Loucy (cell line): ENCODE results near the gene SRBD1.

Experiments
- H2AFZ ChIP-seq: fragments of 200-600 bp; sonication (generic); 2 replicates; pipeline ENCODE4 v1.6.0; 2016; ENCODE audit warnings: antibody characterized with exemption, mild to moderate bottlenecking, low read length, moderate library complexity
- H3F3A ChIP-seq: fragments of 200-600 bp; 2 replicates; pipeline ENCODE4 v1.6.0; 2016; ENCODE audit warnings: antibody characterized with exemption, low read depth, mild to moderate bottlenecking
- H3K27me3 ChIP-seq: fragments of 200-600 bp; sonication (generic); 2 replicates; pipeline ENCODE4 v1.6.1; 2014; ENCODE audit warnings: low read length, mild to moderate bottlenecking; ENCODE audit not compliant: insufficient read depth, poor library complexity, severe bottlenecking
- H3K36me3 ChIP-seq: fragments of 200-600 bp; sonication (generic); 2 replicates; pipeline ENCODE4 v1.6.1; 2016; ENCODE audit warnings: low read length; ENCODE audit not compliant: insufficient read depth
- H3K4me1 ChIP-seq: fragments of 200-600 bp; sonication (generic); 2 replicates; pipeline ENCODE4 v1.5.1; 2014; ENCODE audit warnings: low read length, mild to moderate bottlenecking; ENCODE audit not compliant: insufficient read depth, poor library complexity, severe bottlenecking
- H3K4me2 ChIP-seq: fragments of 200-600 bp; sonication (generic); 2 replicates; pipeline ENCODE4 v1.6.0; 2014; ENCODE audit warnings: antibody characterized with exemption, low read length, low read depth, mild to moderate bottlenecking; ENCODE audit not compliant: poor library complexity, severe bottlenecking
- H3K4me3 ChIP-seq: fragments of 200-600 bp; sonication (generic); 2 replicates; pipeline ENCODE4 v1.5.1; 2014; ENCODE audit warnings: low read length, mild to moderate bottlenecking, mixed read lengths; ENCODE audit not compliant: poor library complexity, severe bottlenecking
- H3K79me2 ChIP-seq: fragments of 200-600 bp; sonication (generic); 2 replicates; pipeline ENCODE4 v1.6.1; 2014; ENCODE audit warnings: low read length; ENCODE audit not compliant: insufficient read depth
- H3K9ac ChIP-seq: fragments of 200-600 bp; sonication (generic); 2 replicates; pipeline ENCODE4 v1.6.0; 2014; ENCODE audit warnings: mild to moderate bottlenecking, low read depth, low read length, moderate library complexity; ENCODE audit not compliant: poor library complexity, severe bottlenecking
- H3K9me2 ChIP-seq: fragments of 200-600 bp; sonication (generic); replicated peaks from 2 replicates; pipeline ENCODE4 v1.6.1; 2016; ENCODE audit warnings: low read depth, low read length, mixed read lengths
- H3K9me3 ChIP-seq: fragments of 200-600 bp; sonication (generic); 2 replicates; pipeline ENCODE4 v1.6.1; 2014; ENCODE audit warnings: mild to moderate bottlenecking, antibody characterized with exemption, low read length, low read depth; ENCODE audit not compliant: insufficient read depth
- H4K20me1 ChIP-seq: fragments of 200-600 bp; sonication (generic); 2 replicates; pipeline ENCODE4 v1.6.0; 2014; ENCODE audit warnings: antibody characterized with exemption, low read length, mild to moderate bottlenecking; ENCODE audit not compliant: insufficient read depth, poor library complexity, severe bottlenecking
- EZH2phosphoT487 ChIP-seq: fragments of 200-600 bp; IDR thresholded peaks from 2 replicates; pipeline ENCODE4 v1.6.1; 2018; ENCODE audit warnings: antibody characterized with exemption, mild to moderate bottlenecking, moderate library complexity, borderline replicate concordance
- TF ChIP-seq, protein P1 (sequence below): fragments of 200-600 bp; sonication (generic); conservative IDR thresholded peaks from 2 replicates; pipeline ENCODE4 v1.5.1; 2014; ENCODE audit warnings: mild to moderate bottlenecking, antibody characterized with exemption, low read length

SRBD1 gene

DNA sequence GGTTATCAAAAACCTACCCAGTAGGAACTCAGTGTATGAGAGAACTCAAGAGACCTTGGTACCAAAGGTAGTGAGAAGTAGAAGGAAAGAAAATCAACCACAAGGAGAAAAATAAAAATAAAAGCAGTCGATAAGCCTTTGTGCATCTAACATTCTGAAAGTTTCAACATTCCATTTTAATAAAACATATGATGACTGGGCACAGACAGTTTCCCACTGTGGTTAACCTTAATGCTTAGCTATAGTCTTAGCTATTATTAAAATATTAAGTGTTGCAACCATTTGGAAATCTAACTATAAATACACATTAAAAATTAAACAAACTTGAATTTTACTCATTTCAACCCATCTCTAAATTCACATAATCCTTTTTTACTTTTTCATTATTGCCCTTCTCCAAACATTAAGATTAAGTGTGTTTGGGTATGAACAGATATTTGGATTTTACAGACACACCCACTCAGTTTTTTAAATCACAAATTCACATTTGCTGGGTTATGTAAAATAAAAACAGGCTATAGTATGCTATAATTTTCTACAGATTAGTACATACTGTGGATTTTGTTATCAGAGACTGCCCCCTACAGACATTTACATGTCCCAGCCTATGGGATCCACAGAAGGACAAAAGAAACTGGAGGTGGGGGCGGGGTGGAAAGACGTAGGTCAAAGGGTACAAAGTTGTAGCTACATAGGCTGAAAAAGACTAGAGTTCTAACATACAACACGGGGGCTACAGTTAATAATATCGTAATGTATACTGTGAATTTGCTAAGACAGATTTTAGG, 32.8 kb downstream of the SRBD1 start:
- no peaks in the 10 kb centered on the region for H3K27me3 ChIP-seq

DNA sequence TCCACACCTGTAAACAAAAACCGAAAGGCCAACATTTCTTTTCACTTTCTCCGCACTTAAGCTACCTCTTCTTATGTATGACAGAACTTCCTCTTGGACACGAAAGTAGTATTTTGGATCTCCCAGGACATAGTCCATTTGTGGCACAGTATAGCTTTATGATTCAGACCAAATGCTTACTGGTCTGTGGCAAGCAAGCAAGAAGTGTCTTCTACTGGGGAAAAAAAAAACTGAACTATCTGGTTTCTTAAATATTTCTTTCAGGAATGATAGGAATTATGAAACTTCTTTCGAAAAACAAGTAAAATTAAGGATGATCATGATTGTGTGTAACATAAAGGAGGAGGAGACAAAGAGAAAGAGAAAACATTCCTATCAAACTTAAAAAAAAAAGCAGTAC, 33.6 kb downstream of the SRBD1 start:
- Histone ChIP-seq H3K9me2 (no peaks in the 10 kb centered on the region), H3K9ac (no peak overlapping the region), H3K9me3 (no peaks in the 10 kb centered on the region), H3K27me3 (no peaks in the 10 kb centered on the region), H4K20me1 (no peaks in the 10 kb centered on the region), H3K4me2 (no peak overlapping the region), H3K4me3 (no peak overlapping the region), H2AFZ (no peak overlapping the region), H3K36me3 (peaks cover 26% of the 10 kb centered on the region), H3F3A (no peaks in the 10 kb centered on the region), H3K4me1 (peaks cover 18% of the 10 kb centered on the region), H3K79me2 (no peaks in the 10 kb centered on the region)
- no peak for TF ChIP-seq EZH2phosphoT487
- TF ChIP-seq, protein P1, sequence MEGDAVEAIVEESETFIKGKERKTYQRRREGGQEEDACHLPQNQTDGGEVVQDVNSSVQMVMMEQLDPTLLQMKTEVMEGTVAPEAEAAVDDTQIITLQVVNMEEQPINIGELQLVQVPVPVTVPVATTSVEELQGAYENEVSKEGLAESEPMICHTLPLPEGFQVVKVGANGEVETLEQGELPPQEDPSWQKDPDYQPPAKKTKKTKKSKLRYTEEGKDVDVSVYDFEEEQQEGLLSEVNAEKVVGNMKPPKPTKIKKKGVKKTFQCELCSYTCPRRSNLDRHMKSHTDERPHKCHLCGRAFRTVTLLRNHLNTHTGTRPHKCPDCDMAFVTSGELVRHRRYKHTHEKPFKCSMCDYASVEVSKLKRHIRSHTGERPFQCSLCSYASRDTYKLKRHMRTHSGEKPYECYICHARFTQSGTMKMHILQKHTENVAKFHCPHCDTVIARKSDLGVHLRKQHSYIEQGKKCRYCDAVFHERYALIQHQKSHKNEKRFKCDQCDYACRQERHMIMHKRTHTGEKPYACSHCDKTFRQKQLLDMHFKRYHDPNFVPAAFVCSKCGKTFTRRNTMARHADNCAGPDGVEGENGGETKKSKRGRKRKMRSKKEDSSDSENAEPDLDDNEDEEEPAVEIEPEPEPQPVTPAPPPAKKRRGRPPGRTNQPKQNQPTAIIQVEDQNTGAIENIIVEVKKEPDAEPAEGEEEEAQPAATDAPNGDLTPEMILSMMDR: no peak

More for the DNA sequence above, 32.8 kb downstream of the SRBD1 start:
- H3K4me3 ChIP-seq: no peak overlapping the region
- H3K4me2 ChIP-seq: no peak overlapping the region
- no peaks in the 10 kb centered on the region for H3K79me2 ChIP-seq
- H3K9me3 ChIP-seq: no peaks in the 10 kb centered on the region
- H3K9me2 ChIP-seq: no peaks in the 10 kb centered on the region
- TF ChIP-seq, protein P1: peak; percentile 93
- no peak for TF ChIP-seq EZH2phosphoT487
- no peaks in the 10 kb centered on the region for H3F3A ChIP-seq
- peaks cover 25% of the 10 kb centered on the region; the same call in 1 of the 2 replicates for H3K36me3 ChIP-seq
- no peaks in the 10 kb centered on the region for H4K20me1 ChIP-seq
- H2AFZ ChIP-seq: no peak overlapping the region
- H3K4me1 ChIP-seq: peaks cover 14% of the 10 kb centered on the region
- H3K9ac ChIP-seq: no peak overlapping the region

DNA sequence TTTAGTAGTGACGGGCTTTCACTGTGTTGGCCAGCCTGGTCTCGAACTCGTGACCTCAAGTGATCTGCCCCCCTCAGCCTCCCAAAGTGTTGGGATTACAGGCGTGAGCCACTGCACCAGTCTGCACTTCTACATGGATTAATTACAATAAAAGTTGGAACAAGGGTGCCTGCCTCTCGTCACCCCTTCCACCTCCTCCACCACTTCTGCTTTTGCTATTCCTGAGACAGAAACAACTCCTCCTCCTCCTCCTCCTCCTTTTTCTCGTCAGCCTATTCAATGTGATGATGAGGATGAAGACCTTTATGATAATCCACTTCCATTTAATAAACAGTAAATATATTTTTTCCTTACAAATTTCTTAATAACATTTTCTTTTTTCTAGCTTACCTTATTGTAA, 35.2 kb downstream of the SRBD1 start:
- Histone ChIP-seq H4K20me1 (no peaks in the 10 kb centered on the region), H3K4me1 (peaks cover 27% of the 10 kb centered on the region), H2AFZ (no peak overlapping the region), H3K9me3 (peaks cover 6% of the 10 kb centered on the region; the same call in 1 of the 2 replicates), H3K9me2 (no peaks in the 10 kb centered on the region), H3F3A (no peaks in the 10 kb centered on the region), H3K27me3 (no peaks in the 10 kb centered on the region), H3K36me3 (peaks cover 38% of the 10 kb centered on the region), H3K4me2 (no peak overlapping the region), H3K9ac (no peak overlapping the region), H3K4me3 (no peak overlapping the region), H3K79me2 (no peaks in the 10 kb centered on the region)
- TF ChIP-seq, protein P1: no peak
- TF ChIP-seq EZH2phosphoT487: no peak
